Tongue (tissue), 2 donors: ENCODE results near the gene PKN2. TPM values are rescaled to one million over a fixed set of nuclear protein-coding genes. Genes with fewer than 3 reads are reported as not detected.

Experiments
- DNase-seq: peaks from one replicate; pipeline ENCODE4 v3.0.0-alpha.2; 2015
- total RNA-seq: library from RNA; depleted of rRNA; stranded (reverse); fragments of >200 nt; gene quantifications from one replicate; pipeline ENCODE4 v1.2.3, GENCODE V29; 2014

Gene PKN2
- 66.1 TPM for total RNA-seq

DNA sequence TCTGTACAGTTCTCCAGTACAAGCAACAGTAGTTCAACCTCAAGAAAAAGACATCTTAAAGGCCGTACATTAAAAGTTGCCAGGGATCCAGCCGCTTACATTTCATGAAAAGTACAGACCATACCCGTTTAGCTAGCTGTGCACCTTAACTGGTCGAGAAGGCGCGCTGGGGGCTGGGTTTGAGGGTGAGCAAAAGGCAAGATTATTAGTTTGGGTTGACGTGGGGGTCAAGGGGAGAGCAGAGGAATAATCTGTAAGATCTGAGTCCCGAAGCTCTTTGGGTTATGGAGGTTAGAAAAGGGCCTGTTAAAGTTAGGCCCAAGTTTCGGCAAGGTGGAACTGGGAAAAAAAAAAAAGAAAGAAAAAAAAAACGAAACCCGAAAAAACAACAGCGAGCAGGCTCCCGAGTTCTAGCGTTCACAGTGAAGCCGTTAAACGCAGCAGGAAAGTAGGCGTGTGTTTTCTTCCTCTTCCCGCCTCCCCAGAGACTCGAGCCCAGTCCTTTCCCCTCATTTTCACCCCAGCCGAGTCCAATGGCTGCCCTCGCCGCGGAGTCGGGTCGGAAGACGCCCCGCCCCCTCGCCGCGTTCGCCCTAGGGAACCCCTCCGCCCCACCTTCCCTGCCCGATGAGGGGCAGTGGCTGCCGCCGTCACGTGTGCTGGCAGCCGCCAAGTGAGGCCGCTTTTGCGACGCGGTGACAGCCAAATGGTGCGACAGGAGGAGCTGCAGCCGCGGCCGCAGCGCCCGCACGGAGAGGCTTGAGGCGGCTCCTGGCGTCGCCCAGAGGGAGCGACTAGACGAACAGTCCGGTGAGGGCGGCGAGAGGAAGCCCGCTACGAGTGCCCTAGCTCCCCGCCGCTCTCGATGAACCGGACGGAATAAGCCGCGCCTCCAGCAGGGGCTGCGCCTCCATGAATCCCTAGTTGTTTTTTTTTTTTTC, at the start of gene PKN2:
PKN2 (plus strand) TSS at position 733 of the 941 bp plus-strand sequence. CDS start 308 bp downstream, outside the sequence.
- peak; percentile 99 for DNase-seq

DNA sequence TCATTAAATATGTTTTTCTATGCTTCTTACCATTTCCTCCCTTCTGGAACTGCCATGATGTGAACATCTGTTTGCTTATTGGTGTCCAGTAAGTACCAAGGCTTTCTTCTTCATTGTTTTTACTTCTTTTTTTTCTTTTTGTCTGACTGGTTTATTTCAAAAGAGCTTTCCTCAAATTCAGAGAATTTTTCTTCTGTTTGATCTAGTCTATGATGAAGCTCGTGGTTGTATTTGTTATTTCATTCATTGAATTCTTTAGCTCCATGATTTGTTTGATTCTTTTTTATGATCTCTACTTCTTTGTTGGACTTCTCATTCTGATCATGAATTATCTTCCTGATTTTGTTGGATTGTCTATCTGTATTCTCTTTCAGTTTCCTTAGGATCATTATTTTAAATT, 49.5 kb upstream of the PKN2 start:
- no peak for DNase-seq

DNA sequence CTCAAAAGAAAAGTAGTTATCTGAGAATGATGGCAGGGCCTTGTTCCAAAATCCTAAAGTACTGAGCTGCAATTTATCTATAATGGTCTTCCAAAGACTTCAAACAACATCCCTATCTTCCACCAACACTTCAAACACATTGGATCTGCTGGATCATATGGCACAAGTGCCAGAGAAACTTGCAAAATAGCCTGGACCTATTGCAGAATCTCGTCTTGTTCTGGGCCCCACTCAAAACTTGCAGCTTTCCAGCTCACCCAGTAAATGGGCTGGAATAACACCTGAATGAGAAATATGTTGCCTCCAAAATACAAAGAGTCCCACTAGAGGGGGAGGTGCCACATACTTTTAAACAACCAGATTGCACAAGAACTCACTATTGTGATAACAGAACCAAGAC, 44.0 kb upstream of the PKN2 start:
- no peak for DNase-seq

DNA sequence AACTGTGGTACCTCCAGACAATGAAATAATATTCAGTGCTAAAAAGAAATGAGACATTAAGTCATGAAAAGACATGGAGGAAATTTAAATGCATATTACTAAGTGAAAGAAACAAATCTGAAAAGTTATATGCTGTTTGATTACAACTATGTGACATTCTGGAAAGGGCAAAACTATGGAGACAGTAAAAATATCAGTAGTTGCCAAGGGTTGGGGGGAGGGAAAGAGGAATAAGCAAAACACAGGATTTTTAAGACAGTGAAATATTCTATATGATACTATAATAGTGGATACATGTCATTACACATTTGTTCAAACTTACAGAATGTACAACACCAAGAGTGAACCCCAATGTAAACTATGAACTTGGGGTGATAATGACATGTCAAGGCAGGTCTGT, 38.2 kb upstream of the PKN2 start:
- DNase-seq: no peak

- DNase-seq: no peak
Measured at GRCh38 chr1:88646476-88647248, 37.4 kb upstream of the PKN2 start.

- DNase-seq: no peak
Measured at GRCh38 chr1:88647249-88647645, 36.8 kb upstream of the PKN2 start.

DNA sequence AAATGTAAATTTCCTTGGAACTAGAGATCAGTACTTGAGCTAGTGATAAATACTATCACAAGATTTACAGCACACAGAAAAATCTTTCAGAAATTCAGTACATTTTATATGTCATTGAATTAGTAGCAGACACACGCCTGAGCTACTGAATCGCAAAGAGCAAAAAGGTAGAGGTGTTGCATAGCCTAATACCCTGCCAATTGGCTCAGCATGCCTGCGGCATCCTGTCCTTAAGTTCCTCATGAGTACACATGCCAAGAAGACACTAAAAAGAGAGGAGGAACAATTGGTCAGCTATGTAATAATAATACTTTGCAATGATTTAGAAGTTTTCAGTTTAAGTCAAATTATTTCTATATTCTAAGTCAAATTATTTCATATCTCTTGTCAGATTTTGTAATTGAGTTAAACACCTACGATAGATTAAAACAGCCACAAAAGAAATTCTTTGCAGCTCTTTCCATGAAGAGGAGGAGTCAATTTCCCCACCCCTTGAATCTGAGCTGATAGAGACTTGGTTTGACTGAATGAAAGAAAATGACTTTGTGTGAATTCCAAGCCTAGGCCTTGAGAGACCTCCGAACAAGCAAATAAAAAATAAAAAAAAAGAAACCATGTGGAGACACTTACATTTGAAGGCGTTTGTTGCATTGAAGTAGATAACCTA, 36.2 kb upstream of the PKN2 start:
- no peak for DNase-seq

GRCh38 chr1:88648706-88649105, 35.4 kb upstream of the PKN2 start:
- no peak for DNase-seq

DNA sequence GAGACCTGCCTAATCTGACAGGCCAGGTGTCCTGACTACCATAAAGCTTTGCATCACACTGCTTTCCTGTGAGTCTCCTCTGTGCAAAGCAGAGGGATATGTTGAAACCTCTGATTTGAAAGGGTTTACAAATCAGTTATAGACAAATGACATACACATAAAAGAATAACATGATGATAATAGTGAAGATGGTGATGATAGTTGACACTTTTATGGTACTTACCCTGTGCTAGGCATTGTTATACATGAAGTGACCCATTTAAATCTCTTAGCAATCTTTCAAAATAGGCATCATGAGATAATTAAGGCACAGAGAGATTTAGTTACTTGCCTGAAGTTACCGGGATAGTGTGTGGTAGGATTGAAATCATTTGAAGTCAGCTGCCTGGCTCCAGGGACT, 34.1 kb upstream of the PKN2 start:
- DNase-seq: no peak

GRCh38 chr1:88650676-88651418, 33.2 kb upstream of the PKN2 start:
- no peak for DNase-seq

DNA sequence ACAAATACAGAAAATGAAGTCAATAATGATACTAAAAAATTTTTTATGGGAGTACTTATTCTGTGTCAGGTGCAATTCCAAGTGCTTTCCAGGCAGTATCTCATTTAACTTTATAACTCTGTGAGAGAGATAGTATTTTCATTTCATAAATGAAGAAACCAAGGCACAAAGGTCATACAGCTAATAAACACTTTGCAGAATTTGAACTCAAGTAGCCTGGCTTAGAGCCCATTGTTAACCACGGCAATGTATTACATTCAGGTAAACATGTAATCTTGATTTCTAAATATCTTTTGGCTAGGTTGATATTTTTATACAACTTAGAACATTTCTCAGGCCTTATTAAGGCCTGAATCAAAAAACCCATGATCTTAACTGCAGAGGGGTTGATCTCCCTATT, 28.9 kb upstream of the PKN2 start:
- no peak for DNase-seq

- DNase-seq: peak; percentile 65
Measured at GRCh38 chr1:88655685-88656299, 28.3 kb upstream of the PKN2 start.

GRCh38 chr1:88658419-88658818, 25.7 kb upstream of the PKN2 start:
- no peak for DNase-seq

DNA sequence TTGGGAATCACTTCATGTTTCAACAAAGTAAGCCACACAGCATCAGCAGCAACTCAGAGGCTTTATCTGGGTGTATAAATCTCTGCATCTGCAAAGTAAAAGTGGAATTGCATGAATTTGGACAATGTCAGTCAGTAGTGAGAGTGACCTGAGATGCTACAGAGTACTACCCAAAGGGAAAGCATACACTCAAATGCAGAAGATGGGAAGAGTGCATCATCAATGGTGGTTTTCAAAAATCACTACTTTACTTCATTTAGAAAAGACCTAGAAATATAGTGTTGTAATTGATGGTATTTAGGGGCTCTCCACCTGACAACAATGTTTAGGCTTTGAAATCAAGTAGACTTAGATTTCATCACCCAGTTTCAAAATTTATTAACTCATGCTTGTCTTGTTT, 24.5 kb upstream of the PKN2 start:
- no peak for DNase-seq

DNA sequence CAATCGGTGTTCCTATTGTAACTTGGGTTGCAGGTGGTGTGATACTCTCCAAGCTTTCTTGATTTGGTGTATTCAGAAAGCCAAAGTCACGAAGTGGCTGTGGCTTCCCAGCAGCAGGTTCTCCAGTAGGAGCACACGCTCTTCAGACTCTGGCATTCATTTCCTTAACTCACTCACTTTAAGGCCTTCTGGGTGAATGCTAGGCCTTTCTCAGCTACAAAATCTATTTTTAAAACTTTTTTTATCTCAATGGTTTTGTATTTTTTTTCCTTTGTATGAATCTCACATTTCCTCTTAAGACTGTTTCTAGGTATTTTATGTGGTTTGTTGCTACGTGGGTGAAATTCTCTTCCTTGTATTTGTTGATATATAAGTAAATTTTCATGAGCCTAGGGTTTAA, 22.9 kb upstream of the PKN2 start:
- DNase-seq: no peak

DNA sequence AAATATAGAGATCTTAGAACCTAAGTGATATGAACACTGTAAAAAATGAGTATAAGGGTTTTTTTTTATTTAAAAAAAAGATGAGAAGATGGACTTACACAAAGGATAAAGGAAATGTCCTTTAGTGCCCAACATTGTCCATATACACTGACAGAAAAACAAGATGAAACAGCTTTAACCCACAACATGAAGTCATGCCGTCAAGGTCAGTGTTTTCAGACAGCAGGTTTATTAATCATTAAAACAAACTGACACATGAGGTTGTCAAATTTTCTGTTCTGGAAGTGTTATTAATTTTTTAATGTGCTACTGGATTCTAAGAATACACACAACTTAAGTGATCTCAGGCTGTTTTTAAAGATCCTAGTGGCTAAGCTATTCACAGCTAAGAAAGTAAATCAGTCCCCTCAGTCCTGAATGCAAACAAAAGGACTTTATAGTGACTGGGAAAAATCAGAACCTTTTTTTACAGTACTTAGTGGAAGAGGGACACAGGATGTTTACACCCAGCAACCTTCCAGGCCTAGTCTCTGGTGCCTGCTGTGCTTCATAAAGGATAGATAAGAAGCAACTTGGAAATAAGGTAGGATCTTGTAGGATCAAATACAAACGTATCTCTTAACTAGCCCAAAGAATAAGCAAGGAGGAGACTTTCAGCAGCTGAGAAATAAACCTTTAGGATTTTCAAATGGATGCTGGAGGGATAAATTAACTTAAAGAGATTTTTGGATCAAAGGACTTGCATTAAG, 21.9 kb upstream of the PKN2 start:
- DNase-seq: no peak

DNA sequence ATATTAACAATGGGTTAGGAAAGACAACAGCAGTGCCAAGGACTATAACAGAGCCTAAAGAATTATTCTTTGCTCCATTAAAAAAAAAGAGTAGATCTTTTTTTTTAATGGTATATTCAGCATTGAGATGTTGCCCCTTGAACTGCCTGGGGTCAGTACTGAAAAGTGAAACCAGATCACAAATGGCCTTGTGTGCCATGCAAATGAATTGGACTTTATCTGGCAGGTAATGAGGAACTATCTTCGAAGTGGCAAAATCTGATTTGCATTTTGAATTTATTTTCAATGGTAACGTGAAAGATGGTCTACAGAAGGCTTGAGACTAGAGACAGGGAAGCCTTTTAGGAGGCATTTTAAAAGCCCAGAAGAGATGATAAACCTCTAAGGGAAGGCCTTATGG, 21.4 kb upstream of the PKN2 start:
- DNase-seq: no peak

DNA sequence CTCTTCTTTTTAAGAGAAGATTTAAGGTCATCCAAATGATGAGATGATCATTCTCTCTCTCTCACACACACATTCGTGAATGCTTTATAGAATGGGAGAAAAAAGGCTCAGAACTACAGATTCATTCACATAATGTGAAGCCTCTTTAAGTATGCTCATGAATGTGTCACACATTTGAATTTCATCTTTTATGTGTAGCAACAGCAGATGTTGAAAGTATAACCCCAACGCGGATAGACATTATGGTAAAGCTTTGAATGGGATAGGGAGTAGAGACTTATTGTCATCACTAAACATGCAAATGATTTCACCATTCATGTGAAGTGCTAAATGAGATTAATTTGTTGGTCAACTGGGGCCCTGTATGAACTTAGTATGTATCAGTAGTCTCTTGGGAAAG, 15.7 kb upstream of the PKN2 start:
- DNase-seq: no peak

GRCh38 chr1:88670462-88670861, 13.6 kb upstream of the PKN2 start:
- DNase-seq: no peak

DNA sequence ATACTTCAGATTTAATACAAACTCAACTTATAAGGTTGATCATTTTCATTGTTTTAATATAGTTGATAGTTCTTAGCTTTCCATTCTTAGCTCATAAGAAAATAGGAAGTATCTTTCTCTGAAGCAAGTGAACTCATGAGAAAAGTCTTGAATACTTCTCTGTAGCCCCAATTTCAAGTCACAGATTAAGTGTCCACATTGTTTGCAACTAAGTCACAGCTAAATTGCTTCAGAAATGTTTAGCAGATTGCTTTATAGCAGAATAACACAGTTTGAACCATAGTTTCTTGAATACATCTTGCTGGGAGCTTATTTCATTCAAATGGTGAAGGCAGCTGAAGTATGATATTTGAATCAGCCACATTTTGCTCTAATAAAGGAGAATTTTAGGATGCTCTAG, 10.6 kb upstream of the PKN2 start:
- DNase-seq: no peak

DNA sequence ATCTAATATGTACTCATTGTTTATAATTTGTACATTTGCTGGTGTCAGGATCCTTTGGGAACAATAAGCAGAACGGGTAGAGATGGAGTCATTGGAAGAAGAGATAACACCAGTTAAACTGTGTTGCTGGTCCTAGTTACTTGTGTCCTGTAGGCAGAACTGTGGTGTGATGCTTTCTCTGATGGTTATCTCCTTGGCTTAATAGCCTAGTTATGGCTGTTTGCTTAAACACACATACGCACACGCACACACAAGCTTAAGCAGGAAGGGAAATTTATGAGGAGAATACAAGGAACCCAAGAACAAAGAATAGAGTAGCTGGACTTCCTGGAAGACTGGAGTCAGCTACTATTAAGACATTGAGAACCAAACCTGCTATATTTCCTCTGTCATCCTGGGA, 5.7 kb upstream of the PKN2 start:
- DNase-seq: no peak
